ENCODE data around the gene ARGLU1. TPM values are rescaled to one million over a fixed set of nuclear protein-coding genes. Genes with fewer than 3 reads are reported as not detected.

Gene ARGLU1
- total RNA-seq, 4 donors from 2014 or later = 88.4 to 118 (median 106) TPM

GRCh38 chr13:106540613-106541012 lies 27.3 kb downstream of the ARGLU1 start:
- no peak for TF ChIP-seq CTCF (IDR thresholded peaks at IDR 0.05; ENCODE audit: low read depth)

- no peak for TF ChIP-seq CTCF (IDR thresholded peaks at IDR 0.05; ENCODE audit: low read depth)
Measured at GRCh38 chr13:106537521-106537920, 30.4 kb downstream of the ARGLU1 start.

- no peak for TF ChIP-seq CTCF (IDR thresholded peaks at IDR 0.05; ENCODE audit: low read depth)
Measured at GRCh38 chr13:106536244-106537034, 31.5 kb downstream of the ARGLU1 start.

- TF ChIP-seq CTCF (IDR thresholded peaks at IDR 0.05; ENCODE audit: low read depth) = no peak
Measured at GRCh38 chr13:106535552-106536243, 32.2 kb downstream of the ARGLU1 start, which contains the start of gene EFNB2. Gene EFNB2, minus strand, starts transcription at chr13:106535662. Its CDS starts 698 bp downstream, at chr13:106534964.

GRCh38 chr13:106534639-106535551 lies 33.0 kb downstream of the ARGLU1 start:
- TF ChIP-seq CTCF (IDR thresholded peaks at IDR 0.05; ENCODE audit: low read depth) = no peak

- no peak for TF ChIP-seq CTCF (IDR thresholded peaks at IDR 0.05; ENCODE audit: low read depth)
Measured at GRCh38 chr13:106533943-106534638, 33.8 kb downstream of the ARGLU1 start.
